HL-60/S4 treated with retinoic acid at 250 ng/mL for 4 days and 3 days (cell line): Measurements from ENCODE around the gene CRACR2B.

Source experiments
- in situ Hi-C: fragments of 300-500 bp; cut with MboI; formaldehyde crosslinking; loops from 2 replicates; pipeline ENCODE4 v1.7.0; 2022; ENCODE audit warnings: low sequenced_read_pairs

Gene CRACR2B

GRCh38 chr11:825366-826226 is 2.1 kb upstream of the CRACR2B start:
- in situ Hi-C loops, result no loop called here

- in situ Hi-C loops, result no loop called here
Measured at GRCh38 chr11:826227-826621, 1.5 kb upstream of the CRACR2B start.

GRCh38 chr11:826836-827145 is 928 bp upstream of the CRACR2B start:
- in situ Hi-C loops, result no loop called here

- in situ Hi-C loops, result no loop called here
Measured at GRCh38 chr11:827146-827896, 398 bp upstream of the CRACR2B start.

- in situ Hi-C loops, result no loop called here
Measured at GRCh38 chr11:828506-829175, 922 bp downstream of the CRACR2B start.

- in situ Hi-C loops, result no loop called here
Measured at GRCh38 chr11:829176-829846, 1.6 kb downstream of the CRACR2B start.

GRCh38 chr11:829847-830294 is 2.2 kb downstream of the CRACR2B start:
- in situ Hi-C loops, result no loop called here

GRCh38 chr11:830295-831117 is 2.8 kb downstream of the CRACR2B start:
- in situ Hi-C loops, result no loop called here

GRCh38 chr11:831118-831864 is 3.6 kb downstream of the CRACR2B start:
- in situ Hi-C loops, result no loop called here

GRCh38 chr11:831961-832528 is 4.3 kb downstream of the CRACR2B start:
- in situ Hi-C loops, result no loop called here

- in situ Hi-C loops, result no loop called here
Measured at GRCh38 chr11:832529-833113, 4.9 kb downstream of the CRACR2B start, which contains the start of gene CD151. CD151 (plus strand) TSS chr11:832952; CDS start chr11:836070, 3,118 bp downstream.

GRCh38 chr11:833114-833791 is 5.5 kb downstream of the CRACR2B start:
- in situ Hi-C loops, result no loop called here

GRCh38 chr11:833849-834311 is 6.2 kb downstream of the CRACR2B start:
- in situ Hi-C loops, result no loop called here

- in situ Hi-C loops, result no loop called here
Measured at GRCh38 chr11:834371-835316, 6.9 kb downstream of the CRACR2B start.

- in situ Hi-C loops, result no loop called here
Measured at GRCh38 chr11:836274-836673, 8.6 kb downstream of the CRACR2B start.

GRCh38 chr11:836700-837099 is 9.0 kb downstream of the CRACR2B start:
- in situ Hi-C loops, result no loop called here
